ENCODE results near the gene GNB3. TPM values are rescaled to one million over a fixed set of nuclear protein-coding genes. Genes with fewer than 3 reads are reported as not detected.

Gene GNB3
- total RNA-seq (2022; extraction: Qiagen RNA extraction) = 0.92 to 2.1 TPM (median 1.4 TPM) in 5 replicates

GRCh38 chr12:6840761-6841515 is at the start of gene GNB3:
Gene GNB3, plus strand, starts transcription at chr12:6840925. Its CDS starts 363 bp downstream, at chr12:6841288.

GRCh38 chr12:6821591-6822425 is 18.9 kb upstream of the GNB3 start, which contains the start of gene GPR162:
Gene GPR162, plus strand, starts transcription at chr12:6821821. Its CDS starts 2,078 bp downstream, at chr12:6823899.

GRCh38 chr12:6827982-6828780 is 12.5 kb upstream of the GNB3 start, which contains the start of gene P3H3:
Gene P3H3, plus strand, starts transcription at chr12:6828407. Its CDS starts 34 bp downstream, at chr12:6828441.

GRCh38 chr12:6851153-6851920 is 10.6 kb downstream of the GNB3 start, which contains the start of gene CDCA3:
Gene CDCA3, minus strand, starts transcription at chr12:6851286. Its CDS starts 334 bp downstream, at chr12:6850952.

GRCh38 chr12:6851921-6852650 is 11.4 kb downstream of the GNB3 start, which contains the start of gene USP5:
Gene USP5, plus strand, starts transcription at chr12:6852150. Its CDS starts 30 bp downstream, at chr12:6852180.

GRCh38 chr12:6867413-6868210 is 26.9 kb downstream of the GNB3 start, which contains the start of gene TPI1:
Gene TPI1, plus strand, starts transcription at chr12:6867531. Its CDS starts 36 bp downstream, at chr12:6867567.

GRCh38 chr12:6873094-6874014 is 32.6 kb downstream of the GNB3 start, which contains the start of gene SPSB2:
Gene SPSB2, minus strand, starts transcription at chr12:6873303. Its CDS starts 402 bp downstream, at chr12:6872901.

Other genes starting within 250 kb of the GNB3 start
- 52.7 to 76.9 TPM (median 54.3 TPM) in 5 replicates for gene CHD4, start 233.5 kb upstream of the GNB3 start, total RNA-seq (2022; extraction: Qiagen RNA extraction)
- gene LPAR5, start 205.0 kb upstream of the GNB3 start, total RNA-seq (2022; extraction: Qiagen RNA extraction) = 0.53 to 0.92 TPM (median 0.65 TPM) in 5 replicates
- gene ACRBP, start 193.5 kb upstream of the GNB3 start, total RNA-seq (2022; extraction: Qiagen RNA extraction) = 0.13 to 0.28 TPM (median 0.17 TPM) in 3 of 5 replicates, not detected in the others
- 12.0 to 17.7 TPM (median 14.7 TPM) in 5 replicates for gene ING4, start 177.8 kb upstream of the GNB3 start, total RNA-seq (2022; extraction: Qiagen RNA extraction)
- gene ZNF384, start 151.6 kb upstream of the GNB3 start, total RNA-seq (2022; extraction: Qiagen RNA extraction) = 50.4 to 60.8 TPM (median 56.9 TPM) in 5 replicates
- 0.75 to 1.00 TPM (median 0.92 TPM) in 5 replicates for gene PIANP, start 140.1 kb upstream of the GNB3 start, total RNA-seq (2022; extraction: Qiagen RNA extraction)
- gene COPS7A, start 116.9 kb upstream of the GNB3 start, total RNA-seq (2022; extraction: Qiagen RNA extraction) = 50.2 to 55.9 TPM (median 55.2 TPM) in 5 replicates
- 268 to 304 TPM (median 292 TPM) in 5 replicates for gene MLF2, start 87.8 kb upstream of the GNB3 start, total RNA-seq (2022; extraction: Qiagen RNA extraction)
- 589 to 916 TPM (median 868 TPM) in 5 replicates for gene PTMS, start 74.6 kb upstream of the GNB3 start, total RNA-seq (2022; extraction: Qiagen RNA extraction)
- 0.83 to 1.6 TPM (median 1.4 TPM) in 5 replicates for gene LAG3, start 68.4 kb upstream of the GNB3 start, total RNA-seq (2022; extraction: Qiagen RNA extraction)
- 0.01 to 0.06 TPM in 2 of 5 replicates, not detected in the others for gene CD4, start 51.4 kb upstream of the GNB3 start, total RNA-seq (2022; extraction: Qiagen RNA extraction)
- 0.26 to 0.41 TPM (median 0.33 TPM) in 5 replicates for gene GPR162, start 19.1 kb upstream of the GNB3 start, total RNA-seq (2022; extraction: Qiagen RNA extraction)
- gene P3H3, start 12.5 kb upstream of the GNB3 start, total RNA-seq (2022; extraction: Qiagen RNA extraction) = 22.2 to 28.3 TPM (median 26.4 TPM) in 5 replicates
- 72.8 to 80.0 TPM (median 76.6 TPM) in 5 replicates for gene CDCA3, start 10.4 kb downstream of the GNB3 start, total RNA-seq (2022; extraction: Qiagen RNA extraction)
- gene USP5, start 11.2 kb downstream of the GNB3 start, total RNA-seq (2022; extraction: Qiagen RNA extraction) = 71.9 to 93.6 TPM (median 77.7 TPM) in 5 replicates
- gene TPI1, start 26.6 kb downstream of the GNB3 start, total RNA-seq (2022; extraction: Qiagen RNA extraction) = 1,494 to 1,665 TPM (median 1,624 TPM) in 5 replicates
- 24.5 to 34.1 TPM (median 33.9 TPM) in 5 replicates for gene SPSB2, start 32.4 kb downstream of the GNB3 start, total RNA-seq (2022; extraction: Qiagen RNA extraction)
- 15.6 to 19.4 TPM (median 16.9 TPM) in 5 replicates for gene LRRC23, start 63.9 kb downstream of the GNB3 start, total RNA-seq (2022; extraction: Qiagen RNA extraction)
- gene ENO2, start 73.7 kb downstream of the GNB3 start, total RNA-seq (2022; extraction: Qiagen RNA extraction) = 29.0 to 33.1 TPM (median 32.0 TPM) in 5 replicates
- gene ATN1, start 87.0 kb downstream of the GNB3 start, total RNA-seq (2022; extraction: Qiagen RNA extraction) = 50.9 to 76.0 TPM (median 73.6 TPM) in 5 replicates
- gene RNU7-1, start 102.9 kb downstream of the GNB3 start, total RNA-seq (2022; extraction: Qiagen RNA extraction) = not detected in 5 replicates
- 261 to 320 TPM (median 303 TPM) in 5 replicates for gene C12orf57, start 103.1 kb downstream of the GNB3 start, total RNA-seq (2022; extraction: Qiagen RNA extraction)
- 9.1 to 13.5 TPM (median 10.5 TPM) in 5 replicates for gene PTPN6, start 110.4 kb downstream of the GNB3 start, total RNA-seq (2022; extraction: Qiagen RNA extraction)
- gene PHB2, start 129.7 kb downstream of the GNB3 start, total RNA-seq (2022; extraction: Qiagen RNA extraction) = 316 to 337 TPM (median 328 TPM) in 5 replicates
- 54.5 to 63.2 TPM (median 59.6 TPM) in 5 replicates for gene EMG1, start 130.0 kb downstream of the GNB3 start, total RNA-seq (2022; extraction: Qiagen RNA extraction)
- gene LPCAT3, start 177.6 kb downstream of the GNB3 start, total RNA-seq (2022; extraction: Qiagen RNA extraction) = 26.7 to 30.7 TPM (median 29.8 TPM) in 5 replicates
- gene C1S, start 219.8 kb downstream of the GNB3 start, total RNA-seq (2022; extraction: Qiagen RNA extraction) = 40.4 to 73.4 TPM (median 41.9 TPM) in 5 replicates

Data from A549 treated with AZD2906 at 1 μM for 4 hours (cell line).